GM18951 (cell line): ENCODE data around the gene COX15.
"Not testable (repeated sequence)": the region's sequence is repeated elsewhere in the genome, so short reads cannot be mapped to it uniquely, and the experiment has no call there.

Source experiments
- POLR2A ChIP-seq: IDR thresholded peaks from 4 replicates; pipeline ENCODE4 v1.6.1; 2011; ENCODE audit warnings: mild to moderate bottlenecking; ENCODE audit not compliant: insufficient read length, insufficient read depth; ENCODE audit errors: extremely low read depth
- in situ Hi-C: fragments of 300-500 bp; cut with MboI; formaldehyde crosslinking; loops from one replicate; pipeline ENCODE4 v1.12.0; 2022; ENCODE audit warnings: low sequenced_read_pairs, mixed read lengths, inconsistent platforms; ENCODE audit not compliant: unreplicated experiment

The COX15 gene

GRCh38 chr10:99756159-99756558 lies 24.2 kb upstream of the COX15 start:
- no peak for TF ChIP-seq POLR2A
- in situ Hi-C loops = no loop called here

GRCh38 chr10:99754670-99755069 lies 22.7 kb upstream of the COX15 start:
- no peak for TF ChIP-seq POLR2A
- in situ Hi-C loops = no loop called here

- TF ChIP-seq POLR2A = no peak
- in situ Hi-C loops = no loop called here
These were observed 18.7 kb upstream of the COX15 start for GRCh38 chr10:99750641-99751040.

GRCh38 chr10:99748823-99749451 lies 17.0 kb upstream of the COX15 start:
- in situ Hi-C loops = no loop called here

GRCh38 chr10:99746166-99746565 lies 14.2 kb upstream of the COX15 start:
- in situ Hi-C loops = not testable (repeated sequence)

More at GRCh38 chr10:99748823-99749451, 17.0 kb upstream of the COX15 start:
- TF ChIP-seq POLR2A = no peak

- no peak for TF ChIP-seq POLR2A
- in situ Hi-C loops = no loop called here
These were observed 11.9 kb upstream of the COX15 start for GRCh38 chr10:99743841-99744240.

- TF ChIP-seq POLR2A = no peak
- in situ Hi-C loops = no loop called here
These were observed 10.8 kb upstream of the COX15 start for GRCh38 chr10:99742701-99743100.

GRCh38 chr10:99742254-99742653 lies 10.3 kb upstream of the COX15 start:
- in situ Hi-C loops = no loop called here

GRCh38 chr10:99740933-99741559 lies 9.1 kb upstream of the COX15 start:
- in situ Hi-C loops = no loop called here
- no peak for TF ChIP-seq POLR2A

More at GRCh38 chr10:99742254-99742653, 10.3 kb upstream of the COX15 start:
- no peak for TF ChIP-seq POLR2A

GRCh38 chr10:99740260-99740659 lies 8.3 kb upstream of the COX15 start:
- in situ Hi-C loops = no loop called here
- TF ChIP-seq POLR2A = no peak

GRCh38 chr10:99734111-99734510 lies 2.2 kb upstream of the COX15 start:
- in situ Hi-C loops = not testable (repeated sequence)

- TF ChIP-seq POLR2A = no peak
- in situ Hi-C loops = no loop called here
These were observed 1.4 kb upstream of the COX15 start for GRCh38 chr10:99733366-99733765.

GRCh38 chr10:99731306-99732032 lies 458 bp downstream of the COX15 start:
- TF ChIP-seq POLR2A = no peak
- in situ Hi-C loops = no loop called here

GRCh38 chr10:99730026-99730425 lies 1.9 kb downstream of the COX15 start:
- no peak for TF ChIP-seq POLR2A
- in situ Hi-C loops = no loop called here
